Measurements from ENCODE around the gene DAB2IP. TPM values are rescaled to one million over a fixed set of nuclear protein-coding genes. Genes with fewer than 3 reads are reported as not detected.

DAB2IP gene
- polyA plus RNA-seq, 1 donor: 48.6 TPM

- no peak for DNase-seq
Observed at GRCh38 chr9:121820286-121821005, 169.0 kb downstream of the DAB2IP start.

DNA sequence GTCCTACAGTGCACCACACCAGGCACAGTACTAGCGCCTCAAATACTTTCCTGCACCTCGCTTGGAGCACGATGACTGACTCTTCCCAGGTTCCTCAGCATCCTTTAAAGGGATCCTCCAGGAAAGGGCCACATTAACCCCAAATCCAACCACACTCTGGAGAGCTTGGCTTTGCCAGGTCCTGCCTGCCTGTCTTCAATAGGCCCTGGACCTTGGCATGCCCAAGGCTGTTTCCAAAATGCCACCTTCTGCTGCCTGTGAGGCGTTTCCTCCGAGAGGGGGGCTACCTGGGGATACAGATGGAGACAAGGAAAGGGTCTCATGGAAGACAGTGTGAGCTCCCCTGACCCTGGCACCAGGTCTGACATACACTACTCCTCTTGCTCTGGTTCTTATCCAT, 169.9 kb downstream of the DAB2IP start:
- DNase-seq: no peak

- no peak for DNase-seq
Observed at GRCh38 chr9:121822093-121823085, 171.0 kb downstream of the DAB2IP start.

- DNase-seq: no peak
Observed at GRCh38 chr9:121823451-121824169, 172.2 kb downstream of the DAB2IP start.

DNA sequence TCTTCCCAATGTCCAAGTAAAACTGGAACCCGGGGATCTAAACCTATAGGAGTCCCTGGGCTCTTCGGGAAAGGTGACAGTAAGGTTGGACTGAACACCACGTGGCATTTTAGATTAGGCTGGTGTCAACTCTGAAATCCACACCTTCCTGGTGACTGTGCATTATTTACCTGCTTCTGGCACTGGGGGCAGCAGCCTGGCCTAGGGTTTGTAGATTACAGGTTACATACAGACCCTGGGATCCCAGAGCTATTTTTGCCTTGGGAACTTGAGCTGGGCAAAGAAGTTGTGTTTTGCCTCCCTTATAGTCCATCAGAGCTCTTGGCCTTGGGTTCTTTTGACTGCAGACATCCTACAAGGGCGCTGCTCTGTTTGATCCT, 173.2 kb downstream of the DAB2IP start:
- DNase-seq: no peak

GRCh38 chr9:121825031-121825691, 173.7 kb downstream of the DAB2IP start:
- DNase-seq: no peak

DNA sequence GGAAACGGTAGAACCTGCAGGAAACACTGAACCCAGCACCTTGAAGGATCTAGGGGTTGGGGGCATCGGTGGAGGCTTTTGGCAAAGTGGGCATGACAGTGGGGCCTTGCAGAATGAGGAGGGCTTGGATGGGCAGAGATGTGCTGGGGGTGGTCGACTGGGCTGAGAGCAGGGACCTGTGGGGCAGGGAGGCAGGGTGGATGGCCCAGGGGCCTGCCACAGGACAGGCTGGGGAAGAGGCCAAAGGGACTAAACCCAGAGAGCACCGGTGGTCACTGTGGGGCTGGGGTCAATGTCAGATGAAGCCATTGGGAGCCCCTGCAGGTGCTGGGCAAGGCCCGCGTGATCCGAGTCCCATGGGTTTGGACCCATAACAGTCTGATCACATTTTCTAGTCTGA, 175.3 kb downstream of the DAB2IP start:
- DNase-seq: no peak

GRCh38 chr9:121827251-121827967, 176.0 kb downstream of the DAB2IP start:
- DNase-seq: no peak

DNA sequence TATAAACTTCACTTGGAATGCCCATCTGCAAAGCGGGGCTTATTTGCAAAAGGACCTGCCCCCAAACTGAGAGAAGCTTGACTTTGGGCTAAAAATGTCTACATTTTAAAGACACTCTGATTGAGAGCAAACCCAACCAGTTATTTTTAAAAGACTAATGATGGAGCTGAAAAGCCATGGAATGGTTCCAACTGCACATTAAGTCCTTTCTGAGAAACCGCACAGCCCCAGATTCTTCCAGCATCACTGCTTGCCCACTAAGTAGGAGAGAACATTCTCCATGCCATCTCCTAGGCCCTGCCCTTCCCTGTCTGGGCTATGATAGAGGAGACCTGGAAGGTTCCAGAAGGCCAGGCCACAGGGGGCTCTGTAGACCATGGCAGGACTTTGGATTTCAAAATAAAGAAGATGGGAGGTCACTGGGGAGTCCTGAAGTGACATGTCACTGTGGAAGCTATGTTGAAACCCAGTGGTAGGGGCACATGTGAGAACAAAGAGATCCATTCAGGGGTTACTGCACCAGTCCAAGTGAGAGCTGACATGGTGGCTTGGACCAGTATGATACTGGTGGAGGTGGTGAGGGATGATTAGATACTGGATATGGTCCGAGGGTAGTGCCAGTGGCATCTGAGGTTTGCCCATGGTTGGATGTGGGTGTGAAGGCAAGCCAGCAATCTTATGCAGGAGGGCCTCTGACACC, 179.2 kb downstream of the DAB2IP start:
- DNase-seq: no peak

GRCh38 chr9:121831869-121832268, 180.4 kb downstream of the DAB2IP start:
- DNase-seq: no peak

GRCh38 chr9:121833061-121833460, 181.6 kb downstream of the DAB2IP start:
- no peak for DNase-seq

Other genes with a start within 250 kb of the DAB2IP start
- 10.2 TPM for gene GGTA1, start 151.8 kb upstream of the DAB2IP start, polyA plus RNA-seq (ENCODE audit: insufficient read length)